GM12892 (cell line): ENCODE measurements around the gene DPP6.

ENCODE experiments used
- DNase-seq: peaks from one replicate; pipeline ENCODE4 v3.0.0; 2011; ENCODE audit not compliant: insufficient read length
- FAIRE-seq: peaks from 2 replicates; lab custom pipeline; 2011; peaks lifted over from hg19 to GRCh38; lab: Jason Lieb, UNC
- POLR2A ChIP-seq: IDR thresholded peaks from 2 replicates; pipeline ENCODE4 v1.6.1; 2011; ENCODE audit warnings: low read depth, low read length, control low read depth
- POLR2AphosphoS5 ChIP-seq: IDR thresholded peaks from 2 replicates; pipeline ENCODE4 v1.6.1; 2011; ENCODE audit warnings: low read depth, low read length, control low read depth
- TAF1 ChIP-seq: IDR thresholded peaks from 2 replicates; pipeline ENCODE4 v1.6.1; 2011; ENCODE audit warnings: low read depth, mild to moderate bottlenecking, control low read depth, low read length, borderline replicate concordance

Gene DPP6

DNA sequence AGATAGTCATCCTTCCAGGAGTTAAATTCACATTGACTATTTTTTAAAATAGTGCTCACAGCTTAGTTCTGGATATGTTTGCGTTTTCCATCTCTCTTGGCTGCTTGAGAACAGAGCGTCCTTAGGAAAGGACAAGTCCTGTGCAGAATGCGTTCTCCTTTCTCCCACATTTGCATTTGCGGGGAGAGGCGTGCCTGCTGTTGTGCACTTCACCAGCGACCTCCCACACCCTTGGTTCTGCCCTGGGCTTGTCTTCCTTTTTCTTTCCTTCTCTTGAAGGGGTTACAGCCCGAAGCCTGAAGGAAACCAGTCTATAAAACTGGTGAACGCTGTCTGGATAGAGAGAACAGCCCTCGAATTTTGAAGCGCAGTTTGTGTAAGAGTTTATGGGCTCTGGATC is 367.1 kb downstream of the DPP6 start:
- FAIRE-seq (no peak), DNase-seq (no peak)

DNA sequence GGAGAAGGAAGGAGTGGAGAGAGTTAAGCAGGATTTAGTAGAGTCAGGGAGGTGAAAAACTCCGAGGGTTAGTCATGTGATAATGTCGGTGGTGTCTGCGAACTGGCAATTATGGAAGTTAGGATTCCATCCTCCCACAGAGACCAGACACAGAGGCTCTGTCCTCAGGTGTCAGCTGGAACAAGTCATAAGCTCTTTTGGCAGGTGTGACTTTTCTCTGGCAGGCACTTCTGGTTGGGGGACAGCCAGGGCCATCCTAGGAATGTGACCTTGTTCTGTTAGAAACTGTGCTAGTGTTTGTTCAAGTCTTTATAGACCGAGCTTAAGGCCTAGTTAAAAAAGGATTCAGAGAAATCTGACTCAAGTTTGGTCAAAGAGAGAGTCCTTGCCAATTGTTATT is 371.0 kb downstream of the DPP6 start:
- no peak for FAIRE-seq

More for the DNA sequence above, 367.1 kb downstream of the DPP6 start:
- TF ChIP-seq TAF1: no peak
- no peak for TF ChIP-seq POLR2A
- no peak for TF ChIP-seq POLR2AphosphoS5

DNA sequence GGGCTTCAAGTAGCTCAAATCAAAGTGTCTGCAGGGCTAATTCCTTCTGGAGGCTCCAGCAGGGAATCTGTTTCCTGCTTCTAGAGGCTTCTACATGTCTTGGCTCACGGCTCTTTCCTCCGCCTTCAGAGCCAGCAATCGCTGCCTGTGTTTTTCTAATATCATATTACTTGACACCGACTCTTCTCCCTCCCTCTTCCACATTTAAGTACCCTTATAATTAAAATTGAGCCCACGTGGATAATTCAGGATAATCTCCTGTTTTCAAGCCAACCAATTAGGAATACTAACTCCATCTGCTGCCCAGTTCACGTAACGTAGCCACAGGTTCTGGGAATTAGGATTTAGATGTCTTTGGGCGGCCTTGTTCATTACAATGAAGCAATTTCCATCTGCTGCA is 372.2 kb downstream of the DPP6 start:
- TF ChIP-seq POLR2A (no peak), POLR2AphosphoS5 (no peak), TAF1 (no peak)
- no peak for DNase-seq
- FAIRE-seq: no peak

More for the DNA sequence above, 371.0 kb downstream of the DPP6 start:
- no peak for DNase-seq
- TF ChIP-seq TAF1 (no peak), POLR2AphosphoS5 (no peak), POLR2A (no peak)

DNA sequence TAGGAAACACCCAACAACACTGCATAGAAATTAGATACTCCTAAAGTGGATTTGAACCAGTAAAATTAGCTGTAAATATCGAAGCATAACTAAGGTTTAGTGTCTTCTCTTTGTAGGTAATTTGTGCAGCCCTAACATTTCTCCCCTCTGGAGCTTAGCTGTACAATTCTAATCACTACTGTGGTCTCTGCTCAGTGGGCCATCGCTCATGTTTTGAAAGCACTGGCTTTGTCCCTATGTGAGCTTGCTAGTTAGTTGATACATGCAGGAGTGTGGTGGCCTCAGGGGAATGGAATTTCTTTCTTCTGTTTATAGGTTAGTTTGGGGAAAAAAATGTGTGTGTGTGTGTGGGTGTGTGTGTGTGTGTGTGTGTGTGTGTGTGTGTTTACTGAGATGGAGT is 373.1 kb downstream of the DPP6 start:
- TF ChIP-seq TAF1 (no peak), POLR2AphosphoS5 (no peak), POLR2A (no peak)
- DNase-seq (no peak), FAIRE-seq (no peak)

DNA sequence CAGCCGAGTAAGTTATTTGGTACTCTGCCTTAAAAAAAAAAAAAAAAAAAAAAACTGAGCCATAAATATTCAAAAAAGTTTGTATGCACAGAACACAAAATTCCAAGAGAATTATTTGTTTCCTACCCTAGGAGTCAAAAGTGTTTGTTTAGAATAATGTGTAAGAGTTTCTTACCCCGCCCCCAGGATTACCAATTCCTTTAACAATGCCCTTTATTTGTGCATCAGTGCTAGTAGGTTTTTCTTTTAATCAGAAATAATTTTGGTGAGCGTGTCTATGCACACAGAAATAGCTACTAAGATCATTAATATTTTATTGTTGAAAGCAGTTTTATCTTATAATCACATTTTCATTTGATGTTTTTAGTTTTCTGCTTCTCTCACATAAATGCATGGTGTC is 374.6 kb downstream of the DPP6 start:
- no peak for FAIRE-seq

GRCh38 chr7:154427533-154427932 is 375.3 kb downstream of the DPP6 start:
- DNase-seq (no peak), FAIRE-seq (no peak)
- TF ChIP-seq POLR2A (no peak), POLR2AphosphoS5 (no peak), TAF1 (no peak)

More for the DNA sequence above, 374.6 kb downstream of the DPP6 start:
- TF ChIP-seq TAF1 (no peak), POLR2AphosphoS5 (no peak), POLR2A (no peak)
- no peak for DNase-seq

DNA sequence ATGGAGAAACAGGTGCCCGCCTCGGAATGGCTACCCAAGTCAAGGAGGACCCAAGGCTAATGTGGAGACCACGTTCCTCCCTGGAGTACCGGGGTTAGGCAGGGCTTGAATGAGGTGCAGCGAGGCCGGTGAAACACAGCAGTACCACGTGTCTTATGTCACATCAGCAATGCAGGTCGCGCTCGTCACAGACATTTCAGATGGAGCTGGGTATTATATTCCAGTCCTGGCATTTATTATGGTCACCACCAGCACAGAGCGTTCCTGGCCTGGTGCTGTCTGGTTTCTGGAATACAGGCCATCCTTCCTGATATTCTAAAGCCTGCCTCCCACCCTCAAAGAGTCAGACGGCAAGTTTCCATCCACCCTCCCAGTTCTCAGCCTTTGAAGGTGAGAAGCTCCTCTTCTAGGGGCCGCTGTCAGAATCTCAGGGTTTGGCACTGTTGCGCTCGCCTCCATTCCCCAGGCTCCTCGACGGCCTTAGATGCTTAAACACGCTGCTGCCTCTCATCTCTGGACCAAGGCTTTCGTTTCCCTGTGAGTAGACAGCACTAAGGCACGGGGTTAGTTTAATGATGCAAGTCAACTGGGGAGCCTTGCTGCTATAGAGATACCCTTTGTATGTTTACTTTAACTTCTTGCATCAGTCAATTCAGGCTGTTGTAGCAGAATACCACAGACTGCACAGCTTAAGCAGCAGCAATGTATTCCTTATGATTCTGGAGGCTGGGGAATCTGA is 377.6 kb downstream of the DPP6 start:
- no peak for DNase-seq
- TF ChIP-seq POLR2A (no peak), POLR2AphosphoS5 (no peak), TAF1 (no peak)
- no peak for FAIRE-seq

DNA sequence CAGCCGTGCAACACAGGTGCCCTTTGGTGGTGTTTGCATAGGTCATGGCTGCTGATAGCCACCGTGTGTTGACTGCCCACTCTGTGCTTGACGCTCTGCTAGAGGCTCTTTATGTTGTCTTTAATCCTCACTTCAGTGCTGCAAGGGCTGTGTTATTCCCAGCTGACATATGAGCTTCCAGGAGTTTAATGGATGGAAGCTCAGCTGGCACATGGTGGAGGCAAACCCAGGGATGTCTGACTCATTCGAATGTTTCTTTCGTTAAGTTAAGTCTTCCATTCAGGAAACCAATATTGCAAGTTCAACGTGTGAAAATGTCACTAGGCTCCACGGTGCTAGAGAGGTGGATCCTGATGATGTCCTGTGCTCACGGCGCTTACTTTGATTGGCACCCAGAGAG is 378.4 kb downstream of the DPP6 start:
- TF ChIP-seq TAF1 (no peak), POLR2A (no peak), POLR2AphosphoS5 (no peak)
- no peak for DNase-seq
- no peak for FAIRE-seq

- DNase-seq (no peak), FAIRE-seq (no peak)
- TF ChIP-seq TAF1 (no peak), POLR2AphosphoS5 (no peak), POLR2A (no peak)
These were observed 378.8 kb downstream of the DPP6 start for GRCh38 chr7:154431045-154431444.

DNA sequence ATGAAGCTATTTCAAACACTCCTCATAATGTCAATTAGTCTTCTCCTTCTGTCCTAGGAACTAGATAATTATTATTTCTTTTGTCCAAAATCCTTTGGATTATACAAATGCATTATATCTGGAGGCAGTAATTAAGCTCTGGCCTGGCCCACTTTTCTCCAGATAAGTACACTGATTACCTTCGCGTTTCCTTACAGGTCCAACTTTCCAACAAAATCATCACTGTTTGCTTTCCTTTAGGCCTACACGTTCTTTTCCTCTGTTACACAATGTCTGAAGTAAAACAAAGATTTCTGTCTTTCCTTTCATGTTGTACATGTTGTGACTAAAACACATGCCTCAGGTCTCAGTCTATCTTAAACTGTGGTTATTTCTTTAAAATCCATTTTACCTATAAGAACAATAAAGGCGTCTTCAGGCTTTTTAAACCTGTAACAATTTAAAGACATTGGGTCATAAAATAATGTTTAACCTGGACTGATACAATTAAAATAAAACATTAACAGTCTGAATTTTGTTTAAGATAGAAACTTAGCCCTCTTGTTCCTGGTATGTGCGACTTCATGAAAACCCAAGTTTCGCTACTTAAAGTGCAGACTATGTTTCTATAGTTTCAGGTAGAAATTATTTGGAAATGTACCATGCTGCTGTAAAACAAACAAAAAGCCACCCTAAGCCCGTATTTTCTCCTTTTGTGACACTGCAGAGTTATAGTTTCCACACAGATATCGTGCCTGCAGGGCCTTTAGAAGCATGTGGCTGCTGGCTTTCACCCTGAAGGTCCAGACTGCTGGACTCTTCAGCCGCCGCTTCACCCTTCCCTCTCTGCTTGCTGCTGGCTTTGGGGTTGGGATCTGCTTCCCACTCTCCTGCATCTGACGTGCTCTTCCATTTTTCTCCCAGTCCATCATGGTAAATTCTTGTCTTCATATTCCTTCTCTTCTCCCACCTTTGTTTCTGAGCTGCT is 381.7 kb downstream of the DPP6 start:
- FAIRE-seq (no peak), DNase-seq (no peak)
- no peak for TF ChIP-seq TAF1
- no peak for TF ChIP-seq POLR2A
- no peak for TF ChIP-seq POLR2AphosphoS5

DNA sequence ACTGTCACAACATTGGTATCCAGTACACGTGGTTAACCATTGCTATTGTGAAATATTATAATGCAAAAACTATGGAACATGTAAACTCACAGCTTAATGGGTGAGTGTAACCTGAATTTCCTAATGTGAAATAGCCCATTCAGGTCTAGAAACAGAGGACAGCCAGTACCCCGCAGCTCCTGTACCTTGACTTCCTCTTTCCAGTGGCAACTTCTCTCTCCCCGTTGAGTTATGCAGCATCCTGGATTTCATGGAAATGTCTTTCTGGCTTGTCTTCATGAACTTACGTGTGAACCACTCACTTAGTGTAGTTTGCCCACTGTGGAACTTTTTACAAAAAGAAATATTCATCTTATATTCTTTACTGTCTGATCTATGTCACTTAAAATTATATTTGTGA is 384.4 kb downstream of the DPP6 start:
- DNase-seq (no peak), FAIRE-seq (no peak)
- TF ChIP-seq POLR2AphosphoS5 (no peak), POLR2A (no peak), TAF1 (no peak)

DNA sequence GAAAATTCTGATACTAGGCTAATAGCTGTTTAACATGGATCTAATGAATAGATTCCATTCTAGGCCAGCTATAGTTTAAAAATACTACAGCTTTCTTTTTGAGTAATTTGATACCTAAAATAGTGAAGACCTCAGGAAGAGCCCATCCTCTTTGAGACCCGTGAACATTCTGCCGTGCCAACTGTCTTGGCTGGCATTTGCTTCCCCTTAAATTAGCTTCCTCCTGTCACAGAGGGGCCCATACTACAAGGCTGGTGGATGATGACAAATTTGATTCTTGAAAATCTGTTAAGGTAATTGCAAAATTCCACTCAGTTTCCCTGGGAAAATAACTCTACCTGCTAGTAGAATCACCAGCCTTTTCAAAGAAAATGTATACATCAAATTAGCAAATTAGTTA is 385.0 kb downstream of the DPP6 start:
- no peak for DNase-seq
- TF ChIP-seq POLR2AphosphoS5 (no peak), TAF1 (no peak), POLR2A (no peak)
- FAIRE-seq: no peak
